ENCODE results near the gene MED27.

MED27 gene

DNA sequence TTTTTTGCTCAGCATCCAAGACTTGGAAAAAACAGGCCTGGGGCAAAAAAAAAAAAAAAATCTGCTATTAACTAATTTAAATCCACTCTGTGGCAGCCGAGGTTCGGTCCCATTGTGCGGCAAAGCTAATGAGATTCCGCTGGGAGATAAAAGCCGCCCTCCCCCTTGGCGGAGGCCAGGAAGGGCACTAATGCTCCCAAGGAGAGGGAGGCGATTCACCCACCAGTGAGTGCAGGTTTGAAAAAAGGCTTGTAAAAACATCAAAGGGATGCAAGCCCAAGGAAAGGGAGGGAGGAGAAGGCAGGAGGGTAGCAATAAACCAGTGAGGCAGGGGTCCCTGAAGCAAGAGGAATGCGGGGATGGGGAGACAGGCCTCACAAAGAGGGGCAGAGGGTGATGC, 210.3 kb downstream of the MED27 start:
- Histone ChIP-seq H2AFZ (ENCODE audit: low read depth, low read length) (no peak overlapping the region), H3K36me3 (ENCODE audit: insufficient read depth, low read length) (no peaks in the 10 kb centered on the region), H3K9ac (ENCODE audit: low read depth, low read length) (no peak overlapping the region), H3K4me3 (ENCODE audit: low read depth in 1 of 2, low read length in 2 of 2) (no peak overlapping the region), H3K27me3 (ENCODE audit: insufficient read depth, low read length, poor library complexity) (no peaks in the 10 kb centered on the region), H3K4me1 (ENCODE audit: insufficient read depth, low read length) (no peaks in the 10 kb centered on the region), H3K9me3 (ENCODE audit: insufficient read depth, low read length, severe bottlenecking) (no peaks in the 10 kb centered on the region), H3K79me2 (ENCODE audit: insufficient read depth, low read length) (no peaks in the 10 kb centered on the region), H4K20me1 (ENCODE audit: insufficient read depth, low read length) (peaks cover 7% of the 10 kb centered on the region), H3K27ac (ENCODE audit: low read length) (no peak overlapping the region), H3K4me2 (ENCODE audit: insufficient read depth, low read length) (no peak overlapping the region)
- no peak for ATAC-seq (ENCODE audit: insufficient read depth, low read depth)
- no peak for TF ChIP-seq EZH2 (IDR thresholded peaks at IDR 0.05; ENCODE audit: borderline replicate concordance, low read depth, low read length, severe bottlenecking)
- TF ChIP-seq, protein P1, sequence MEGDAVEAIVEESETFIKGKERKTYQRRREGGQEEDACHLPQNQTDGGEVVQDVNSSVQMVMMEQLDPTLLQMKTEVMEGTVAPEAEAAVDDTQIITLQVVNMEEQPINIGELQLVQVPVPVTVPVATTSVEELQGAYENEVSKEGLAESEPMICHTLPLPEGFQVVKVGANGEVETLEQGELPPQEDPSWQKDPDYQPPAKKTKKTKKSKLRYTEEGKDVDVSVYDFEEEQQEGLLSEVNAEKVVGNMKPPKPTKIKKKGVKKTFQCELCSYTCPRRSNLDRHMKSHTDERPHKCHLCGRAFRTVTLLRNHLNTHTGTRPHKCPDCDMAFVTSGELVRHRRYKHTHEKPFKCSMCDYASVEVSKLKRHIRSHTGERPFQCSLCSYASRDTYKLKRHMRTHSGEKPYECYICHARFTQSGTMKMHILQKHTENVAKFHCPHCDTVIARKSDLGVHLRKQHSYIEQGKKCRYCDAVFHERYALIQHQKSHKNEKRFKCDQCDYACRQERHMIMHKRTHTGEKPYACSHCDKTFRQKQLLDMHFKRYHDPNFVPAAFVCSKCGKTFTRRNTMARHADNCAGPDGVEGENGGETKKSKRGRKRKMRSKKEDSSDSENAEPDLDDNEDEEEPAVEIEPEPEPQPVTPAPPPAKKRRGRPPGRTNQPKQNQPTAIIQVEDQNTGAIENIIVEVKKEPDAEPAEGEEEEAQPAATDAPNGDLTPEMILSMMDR (IDR thresholded peaks at IDR 0.05; ENCODE audit: borderline replicate concordance, extremely low read depth, low read length, poor library complexity, severe bottlenecking): no peak
- DNase-seq: no peak

DNA sequence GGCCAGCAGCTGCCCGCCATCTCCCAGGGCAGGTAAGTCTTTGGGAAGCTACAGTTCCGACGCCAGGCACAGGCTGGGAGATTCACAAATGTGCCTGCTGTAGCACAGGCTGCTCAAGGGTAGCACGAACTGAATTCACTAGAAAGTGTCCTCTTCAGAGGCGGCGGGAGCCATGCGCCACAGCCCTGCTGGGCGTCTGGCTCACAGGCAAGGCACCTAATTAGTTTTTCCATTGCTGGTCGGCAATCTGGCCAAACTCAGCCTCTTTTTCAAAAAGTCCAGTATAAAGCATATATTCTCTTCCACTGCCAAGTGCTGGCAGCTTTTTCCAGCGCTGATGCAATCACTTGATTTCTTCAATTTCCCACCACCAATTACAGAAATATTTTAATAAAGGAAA, 210.9 kb downstream of the MED27 start:
- Histone ChIP-seq H3K4me2 (ENCODE audit: insufficient read depth, low read length) (no peak overlapping the region), H4K20me1 (ENCODE audit: insufficient read depth, low read length) (peaks cover 7% of the 10 kb centered on the region)
- no peak for DNase-seq

DNA sequence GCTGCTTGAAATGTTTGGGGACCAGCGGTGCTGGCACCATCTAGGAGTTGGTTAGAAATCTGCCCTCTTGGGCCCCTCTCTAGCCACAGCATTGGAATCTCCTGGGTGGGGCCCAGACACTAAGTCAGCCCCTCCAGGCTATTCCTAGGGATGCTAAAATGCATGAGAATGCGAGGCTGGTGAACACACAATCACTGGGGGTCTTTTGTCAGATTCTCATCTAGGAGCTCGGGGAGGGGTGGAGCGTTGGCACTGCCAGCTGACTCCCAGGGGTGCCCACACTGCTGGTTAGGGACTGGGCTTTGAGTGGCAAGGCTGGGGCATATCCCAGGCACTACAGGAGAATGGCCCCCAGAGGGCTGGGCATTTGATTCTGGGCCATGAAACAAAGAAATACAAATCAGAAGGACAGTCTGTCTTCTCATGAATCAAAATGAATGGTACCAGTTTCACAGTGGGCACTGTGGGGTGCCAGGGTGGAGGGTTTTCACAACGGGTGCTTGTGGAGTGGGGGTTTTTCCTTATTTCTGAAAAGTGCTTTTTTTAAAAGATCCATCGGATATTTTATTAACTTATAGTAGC, 212.0 kb downstream of the MED27 start:
- Histone ChIP-seq H3K9ac (ENCODE audit: low read depth, low read length) (no peak overlapping the region), H2AFZ (ENCODE audit: low read depth, low read length) (no peak overlapping the region), H3K36me3 (ENCODE audit: insufficient read depth, low read length) (no peaks in the 10 kb centered on the region), H3K27ac (ENCODE audit: low read length) (no peak overlapping the region), H3K79me2 (ENCODE audit: insufficient read depth, low read length) (no peaks in the 10 kb centered on the region), H3K9me3 (ENCODE audit: insufficient read depth, low read length, severe bottlenecking) (no peaks in the 10 kb centered on the region), H3K4me2 (ENCODE audit: insufficient read depth, low read length) (no peak overlapping the region), H3K4me1 (ENCODE audit: insufficient read depth, low read length) (no peaks in the 10 kb centered on the region), H3K4me3 (ENCODE audit: low read depth in 1 of 2, low read length in 2 of 2) (no peak overlapping the region), H4K20me1 (ENCODE audit: insufficient read depth, low read length) (peaks cover 6% of the 10 kb centered on the region), H3K27me3 (ENCODE audit: insufficient read depth, low read length, poor library complexity) (no peaks in the 10 kb centered on the region)
- no peak for DNase-seq
- TF ChIP-seq EZH2 (IDR thresholded peaks at IDR 0.05; ENCODE audit: borderline replicate concordance, low read depth, low read length, severe bottlenecking): no peak
- TF ChIP-seq, protein P1 (IDR thresholded peaks at IDR 0.05; ENCODE audit: borderline replicate concordance, extremely low read depth, low read length, poor library complexity, severe bottlenecking): no peak
- no peak for ATAC-seq (ENCODE audit: insufficient read depth, low read depth)

More for the DNA sequence above, 210.9 kb downstream of the MED27 start:
- Histone ChIP-seq H3K36me3 (ENCODE audit: insufficient read depth, low read length) (no peaks in the 10 kb centered on the region), H3K27ac (ENCODE audit: low read length) (no peak overlapping the region), H3K4me1 (ENCODE audit: insufficient read depth, low read length) (no peaks in the 10 kb centered on the region), H3K4me3 (ENCODE audit: low read depth in 1 of 2, low read length in 2 of 2) (no peak overlapping the region), H3K79me2 (ENCODE audit: insufficient read depth, low read length) (no peaks in the 10 kb centered on the region), H2AFZ (ENCODE audit: low read depth, low read length) (no peak overlapping the region), H3K27me3 (ENCODE audit: insufficient read depth, low read length, poor library complexity) (no peaks in the 10 kb centered on the region), H3K9me3 (ENCODE audit: insufficient read depth, low read length, severe bottlenecking) (no peaks in the 10 kb centered on the region), H3K9ac (ENCODE audit: low read depth, low read length) (no peak overlapping the region)
- no peak for ATAC-seq (ENCODE audit: insufficient read depth, low read depth)
- TF ChIP-seq, protein P1 (IDR thresholded peaks at IDR 0.05; ENCODE audit: borderline replicate concordance, extremely low read depth, low read length, poor library complexity, severe bottlenecking): no peak
- no peak for TF ChIP-seq EZH2 (IDR thresholded peaks at IDR 0.05; ENCODE audit: borderline replicate concordance, low read depth, low read length, severe bottlenecking)

Data from DND-41 (cell line).